K562 (cell line): ENCODE data around the gene SEPHS1. TPM values are rescaled to one million over a fixed set of nuclear protein-coding genes. Genes with fewer than 3 reads are reported as not detected.

Experiments
- ATAC-seq: fragments of 200-7000 bp; cut with Tn5 transposase; 3 replicates; pipeline ENCODE4 v1.9.1; 2020; ENCODE audit warnings: moderate library complexity
- BruUV-seq: library from RNA; stranded (reverse); fragments of 400-500 nt; replicated peaks from 2 replicates; lab custom pipeline; 2021; lab: Mats Ljungman, UMichigan
- CTCF ChIA-PET: fragments of 300-600 bp; formaldehyde crosslinking; extraction: SDS; loops from one replicate; lab custom pipeline; 2021; ENCODE audit warnings: low intra/inter-chr PET ratio; lab: Yijun Ruan, JAX
- POLR2A ChIA-PET: fragments of 300-600, 350-650 bp; sonication (Branson Sonifier 250); formaldehyde crosslinking; extraction: SDS; loops from one replicate; lab custom pipeline; 2021; ENCODE audit warnings: antibody characterized with exemption, inconsistent platforms; lab: Yijun Ruan, JAX
- DNase-seq, 4 experiments: peaks; one replicate each; pipeline versions ENCODE4 v3.0.0 to v3.0.0-alpha.2; 2011 to 2018; ENCODE audit warnings: low spot score in 3 of 4, mixed read lengths in 3 of 4; ENCODE audit errors: extremely low read depth in 1 of 4
- FAIRE-seq: peaks from 2 replicates; lab custom pipeline; 2011; peaks lifted over from hg19 to GRCh38; lab: Jason Lieb, UNC
- H2AFZ ChIP-seq: 2 replicates; pipeline ENCODE4 v1.6.0; 2011; ENCODE audit warnings: low read depth, low read length, control low read depth, inconsistent platforms
- H3K27ac ChIP-seq: fragments of 200-600 bp; 3 replicates; pipeline ENCODE4 v1.8.0; 2011; ENCODE audit warnings: low read depth, mild to moderate bottlenecking, control low read depth, inconsistent platforms, low read length, moderate library complexity, mixed read lengths; ENCODE audit errors: extremely low read depth
- H3K27me3 ChIP-seq, 2 experiments: fragments of 300-600 bp in 1 of 2; 2 replicates in 1 of 2; 3 replicates in 1 of 2; pipeline versions ENCODE4 v1.6.0 to v1.8.0; 2011; ENCODE audit warnings: inconsistent platforms in 2 of 2, low read length in 2 of 2, mild to moderate bottlenecking in 1 of 2, mixed read lengths in 1 of 2, moderate library complexity in 1 of 2; ENCODE audit not compliant: control insufficient read depth in 2 of 2, insufficient read depth in 2 of 2
- H3K36me3 ChIP-seq: fragments of 300-600 bp; 3 replicates; pipeline ENCODE4 v1.8.0; 2011; ENCODE audit warnings: mild to moderate bottlenecking, low read length, inconsistent platforms; ENCODE audit not compliant: control insufficient read depth, insufficient read depth
- H3K4me1 ChIP-seq, 2 experiments: fragments of 200-600 bp in 1 of 2; replicated peaks in 1 of 2; 2 replicates in 1 of 2; 3 replicates in 1 of 2; pipeline versions ENCODE4 v1.5.1 to v1.8.0; 2011; ENCODE audit warnings: inconsistent platforms in 2 of 2, low read length in 2 of 2, mild to moderate bottlenecking in 1 of 2, mixed read lengths in 1 of 2, moderate library complexity in 1 of 2; ENCODE audit not compliant: control insufficient read depth in 2 of 2, insufficient read depth in 2 of 2
- H3K4me2 ChIP-seq: 2 replicates; pipeline ENCODE4 v1.6.1; 2011; ENCODE audit warnings: low read length, control low read depth, inconsistent platforms, mixed read lengths; ENCODE audit not compliant: insufficient read depth
- H3K4me3 ChIP-seq: fragments of 200-600 bp; sonication (generic), shearing (Covaris generic); 2 replicates; pipeline ENCODE4 v1.5.1; 2016; ENCODE audit warnings: control low read depth, inconsistent platforms
- H3K79me2 ChIP-seq: fragments of 200-600 bp; 3 replicates; pipeline ENCODE4 v1.8.0; 2011; ENCODE audit warnings: low read length, inconsistent platforms; ENCODE audit not compliant: control insufficient read depth, insufficient read depth
- H3K9ac ChIP-seq, 2 experiments: 2 replicates each; pipeline versions ENCODE4 v1.6.0 to v1.6.1; 2011; ENCODE audit warnings: low read depth in 2 of 2, low read length in 2 of 2, control low read depth in 1 of 2, inconsistent platforms in 1 of 2, mild to moderate bottlenecking in 1 of 2, mixed read lengths in 1 of 2; ENCODE audit not compliant: insufficient read depth in 1 of 2
- H3K9me1 ChIP-seq: one replicate; pipeline ENCODE4 v1.6.0; 2011; ENCODE audit warnings: inconsistent platforms, mild to moderate bottlenecking, low read length, moderate library complexity; ENCODE audit not compliant: control insufficient read depth, insufficient read depth
- H3K9me3 ChIP-seq: replicated peaks from 2 replicates; pipeline ENCODE4 v1.5.1; 2011; ENCODE audit warnings: low read depth, low read length, inconsistent platforms; ENCODE audit not compliant: control insufficient read depth, insufficient read depth
- H4K20me1 ChIP-seq: replicated peaks from 2 replicates; pipeline ENCODE4 v1.6.1; 2011; ENCODE audit warnings: low read length, inconsistent platforms, mixed read lengths; ENCODE audit not compliant: control insufficient read depth, insufficient read depth
- HNRNPL ChIP-seq: fragments of 200-400 bp; formaldehyde crosslinking; IDR thresholded peaks from 2 replicates; pipeline ENCODE4 v1.6.1; 2017; ENCODE audit warnings: low read depth, mild to moderate bottlenecking, low read length
- NFIX ChIP-seq: fragments of 250-450 bp; sonication (Bioruptor Pico); IDR thresholded peaks from 2 replicates; pipeline ENCODE4 v1.4.0; 2020; ENCODE audit warnings: low read depth, mild to moderate bottlenecking, moderate library complexity
- SPI1 ChIP-seq: IDR thresholded peaks from 2 replicates; pipeline ENCODE4 v1.6.1; 2011; ENCODE audit warnings: low read depth, low read length, control low read depth, borderline replicate concordance
- WGBS: fragments of 100-300 bp; shearing (Covaris generic); methylation state at CpG from one replicate; pipeline ENCODE4 v1.1.6; 2016; ENCODE audit warnings: low coverage, mixed read lengths; ENCODE audit not compliant: insufficient coverage; ENCODE audit errors: missing lambda C conversion rate; 5-methylcytosine and 5-hydroxymethylcytosine counted together
- in situ Hi-C: fragments of 300-500 bp; cut with MboI; formaldehyde crosslinking; loops from 4 replicates; pipeline ENCODE4 v1.15.0; 2018; ENCODE audit warnings: inconsistent platforms, mixed read lengths
- intact Hi-C: fragments of 100-400 bp; cut with micrococcal nuclease; formaldehyde crosslinking; loops from 2 replicates; pipeline ENCODE4 v1.14.2; 2022
- polyA plus RNA-seq, 8 experiments: library from polyadenylated mRNA; depleted of rRNA in 4 of 8; stranded (reverse) in 5 of 8; unstranded in 3 of 8; fragments of >200 nt; fragmentation: Nextera tagmentation in 2 of 8; fragmentation: Illumina TruSeq in 1 of 8; extraction: Ambion mirVana in 2 of 8; extraction: Trizol in 1 of 8; gene quantifications; 2 replicates each; pipeline versions ENCODE4 v1.2.1 to v1.2.3, GENCODE V29; 2011 to 2014; ENCODE audit warnings: inconsistent platforms in 1 of 8, missing spikeins in 1 of 8
- total RNA-seq, 7 experiments: library from RNA; depleted of rRNA in 6 of 7; stranded (reverse); fragments of >200 nt in 6 of 7; fragmentation: Illumina TruSeq in 2 of 7; extraction: Trizol in 2 of 7; gene quantifications; 2 replicates each; pipeline versions ENCODE4 v1.2.1 to v1.2.3, GENCODE V29; 2011 to 2021; ENCODE audit warnings: low replicate concordance in 1 of 7

Gene SEPHS1
- total and polyA plus RNA-seq, 9 of the 15 experiments (the other 6 are each of a cell fraction or from before 2014, with no cell fraction given): 14.7 to 82.8 (median 41.8) TPM

GRCh38 chr10:13340626-13341376 lies 7.3 kb downstream of the SEPHS1 start:
- Histone ChIP-seq H4K20me1 (0 out of 2 replicates have a peak, but pooled peaks cover 5% of the 10 kb centered on the region), H2AFZ (no peak overlapping the region), H3K4me3 (no peak overlapping the region), H3K4me2 (no peak overlapping the region), H3K4me1 (peaks cover 0 to under 1% of the 10 kb centered on the region in 2 experiments; a peak in 2 of 5 replicates), H3K79me2 (peaks cover 26% of the 10 kb centered on the region), H3K27ac (no peak overlapping the region), H3K9ac (no peak overlapping the region), H3K27me3 (no peaks in the 10 kb centered on the region), H3K36me3 (peaks cover 62% of the 10 kb centered on the region), H3K9me3 (no peaks in the 10 kb centered on the region), H3K9me1 (no peaks in the 10 kb centered on the region)
- BruUV-seq: no TSS peak
- intact Hi-C loops: no loop called here
- no peak for TF ChIP-seq NFIX (CRISPR knock-in tag)
- no peak for ATAC-seq
- WGBS: 88% methylated on average over 12 of the region's 12 CpGs
- DNase-seq: no peak
- POLR2A ChIA-PET: no interaction called here
- in situ Hi-C loops: no loop called here
- CTCF ChIA-PET: interaction anchor here (0.5 kb wide), 1 partner anchor 115 kb away, joined by 3 read pairs; no protein-coding TSS in a partner anchor
- FAIRE-seq: no peak

- DNase-seq: no peak
- Histone ChIP-seq H3K79me2 (peaks cover 19% of the 10 kb centered on the region), H3K9me1 (no peaks in the 10 kb centered on the region), H3K9me3 (no peaks in the 10 kb centered on the region), H3K4me2 (no peak overlapping the region), H3K4me3 (no peak overlapping the region), H3K27ac (no peak overlapping the region), H3K9ac (no peak overlapping the region), H2AFZ (no peak overlapping the region), H3K27me3 (no peaks in the 10 kb centered on the region), H3K36me3 (peaks cover 59% of the 10 kb centered on the region), H4K20me1 (0 out of 2 replicates have a peak, but pooled peaks cover 5% of the 10 kb centered on the region), H3K4me1 (no peaks in the 10 kb centered on the region)
- BruUV-seq: no TSS peak
- no peak for FAIRE-seq
- WGBS: 61% methylated on average over 9 of the region's 9 CpGs
- no peak for ATAC-seq
- intact Hi-C loops: no loop called here
- ChIA-PET CTCF (no interaction called here), POLR2A (no interaction called here)
- in situ Hi-C loops: no loop called here
- TF ChIP-seq HNRNPL (no peak), SPI1 (0 out of 2 replicates have a peak, but pooled peaks have one; percentile 12)
Measured at GRCh38 chr10:13340068-13340467, 8.0 kb downstream of the SEPHS1 start.
